SK-N-SH treated with all-trans-retinoic acid at 6 μM for 48 hours (cell line): ENCODE results near the gene TGFB2.

ENCODE experiments used
- ARNTL ChIP-seq: fragments of 450-650 bp; formaldehyde crosslinking; IDR thresholded peaks from 2 replicates; pipeline ENCODE4 v1.5.0; 2020; ENCODE audit warnings: low read depth, mild to moderate bottlenecking, moderate library complexity, borderline replicate concordance
- BACH2 ChIP-seq: fragments of 250-450 bp; sonication (Bioruptor Pico); IDR thresholded peaks from 2 replicates; pipeline ENCODE4 v1.9.0; 2021; ENCODE audit warnings: mild to moderate bottlenecking, borderline replicate concordance
- CREB5 ChIP-seq: fragments of 250-450 bp; sonication (Bioruptor Pico); IDR thresholded peaks from 2 replicates; pipeline ENCODE4 v1.5.1; 2020; ENCODE audit warnings: low read depth, mild to moderate bottlenecking, moderate library complexity
- CSDC2 ChIP-seq: fragments of 250-450 bp; sonication (Bioruptor Pico); IDR thresholded peaks from 2 replicates; pipeline ENCODE4 v1.5.0; 2020; ENCODE audit warnings: mild to moderate bottlenecking, moderate library complexity
- CSRNP3 ChIP-seq: fragments of 250-450 bp; sonication (Bioruptor Pico); IDR thresholded peaks from 2 replicates; pipeline ENCODE4 v1.5.1; 2021; ENCODE audit warnings: mild to moderate bottlenecking, moderate library complexity
- ESRRG ChIP-seq: fragments of 250-450 bp; sonication (Bioruptor Pico); IDR thresholded peaks from 2 replicates; pipeline ENCODE4 v1.6.1; 2021; ENCODE audit warnings: mild to moderate bottlenecking
- ISL1 ChIP-seq: fragments of 250-450 bp; sonication (Bioruptor Pico); IDR thresholded peaks from 2 replicates; pipeline ENCODE4 v2.1.2; 2022; ENCODE audit warnings: mild to moderate bottlenecking, moderate library complexity
- RARB ChIP-seq: fragments of 250-450 bp; sonication (Bioruptor Pico); IDR thresholded peaks from 2 replicates; pipeline ENCODE4 v1.8.0; 2021; ENCODE audit warnings: mild to moderate bottlenecking, moderate library complexity
- TCF4 ChIP-seq: fragments of 250-450 bp; sonication (Bioruptor Pico); IDR thresholded peaks from 2 replicates; pipeline ENCODE4 v1.8.0; 2021; ENCODE audit warnings: mild to moderate bottlenecking, moderate library complexity, borderline replicate concordance
- ZFP3 ChIP-seq: fragments of 250-450 bp; sonication (Bioruptor Pico); IDR thresholded peaks from 2 replicates; pipeline ENCODE4 v1.5.0; 2020; ENCODE audit warnings: mild to moderate bottlenecking, moderate library complexity
- ZFP30 ChIP-seq: fragments of 450-650 bp; formaldehyde crosslinking; IDR thresholded peaks from 2 replicates; pipeline ENCODE4 v1.5.0; 2022; ENCODE audit warnings: mild to moderate bottlenecking, moderate library complexity
- ZNF565 ChIP-seq: fragments of 450-650 bp; formaldehyde crosslinking; conservative IDR thresholded peaks from 2 replicates; pipeline ENCODE4 v1.5.0; 2020; ENCODE audit warnings: low read depth, mild to moderate bottlenecking, moderate library complexity
- ZNF8 ChIP-seq: fragments of 450-650 bp; formaldehyde crosslinking; IDR thresholded peaks from 2 replicates; pipeline ENCODE4 v1.5.0; 2020; ENCODE audit warnings: mild to moderate bottlenecking, moderate library complexity
- TF ChIP-seq, protein P1 (sequence below): fragments of 250-450 bp; sonication (Bioruptor Pico); IDR thresholded peaks from 2 replicates; pipeline ENCODE4 v1.8.0; 2020; ENCODE audit warnings: mild to moderate bottlenecking, moderate library complexity, borderline replicate concordance

- TF ChIP-seq ZNF8 (CRISPR knock-in tag), result no peak
- TF ChIP-seq ZNF565, result no peak
- TF ChIP-seq BACH2 (CRISPR knock-in tag), result no peak
- no peak for TF ChIP-seq RARB (CRISPR knock-in tag)
- TF ChIP-seq CREB5 (CRISPR knock-in tag), result no peak
- TF ChIP-seq ESRRG, result no peak
- TF ChIP-seq, protein P1, sequence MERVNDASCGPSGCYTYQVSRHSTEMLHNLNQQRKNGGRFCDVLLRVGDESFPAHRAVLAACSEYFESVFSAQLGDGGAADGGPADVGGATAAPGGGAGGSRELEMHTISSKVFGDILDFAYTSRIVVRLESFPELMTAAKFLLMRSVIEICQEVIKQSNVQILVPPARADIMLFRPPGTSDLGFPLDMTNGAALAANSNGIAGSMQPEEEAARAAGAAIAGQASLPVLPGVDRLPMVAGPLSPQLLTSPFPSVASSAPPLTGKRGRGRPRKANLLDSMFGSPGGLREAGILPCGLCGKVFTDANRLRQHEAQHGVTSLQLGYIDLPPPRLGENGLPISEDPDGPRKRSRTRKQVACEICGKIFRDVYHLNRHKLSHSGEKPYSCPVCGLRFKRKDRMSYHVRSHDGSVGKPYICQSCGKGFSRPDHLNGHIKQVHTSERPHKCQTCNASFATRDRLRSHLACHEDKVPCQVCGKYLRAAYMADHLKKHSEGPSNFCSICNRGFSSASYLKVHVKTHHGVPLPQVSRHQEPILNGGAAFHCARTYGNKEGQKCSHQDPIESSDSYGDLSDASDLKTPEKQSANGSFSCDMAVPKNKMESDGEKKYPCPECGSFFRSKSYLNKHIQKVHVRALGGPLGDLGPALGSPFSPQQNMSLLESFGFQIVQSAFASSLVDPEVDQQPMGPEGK (CRISPR knock-in tag), result no peak
- TF ChIP-seq CSDC2 (CRISPR knock-in tag), result no peak
- no peak for TF ChIP-seq TCF4 (CRISPR knock-in tag)
- TF ChIP-seq CSRNP3 (CRISPR knock-in tag), result no peak
- no peak for TF ChIP-seq ISL1 (CRISPR knock-in tag)
- no peak for TF ChIP-seq ZFP3 (CRISPR knock-in tag)
- no peak for TF ChIP-seq ARNTL (CRISPR knock-in tag)
- no peak for TF ChIP-seq ZFP30 (CRISPR knock-in tag)
Measured at GRCh38 chr1:218296162-218296561, 49.0 kb upstream of the TGFB2 start.
